Measurements from ENCODE around the gene S100A11.

Gene S100A11

GRCh38 chr1:152018537-152018936 lies 18.3 kb downstream of the S100A11 start:
- Histone ChIP-seq H3K27ac (no peak overlapping the region), H3K4me3 (ENCODE audit: low read depth, low read length) (no peak overlapping the region), H3K9me3 (ENCODE audit: severe bottlenecking) (no peaks in the 10 kb centered on the region), H3K36me3 (no peaks in the 10 kb centered on the region), H3K27me3 (ENCODE audit: insufficient read depth, low read depth, severe bottlenecking) (peaks cover 95% of the 10 kb centered on the region)
- peak; percentile 56 for TF ChIP-seq CTCF (IDR thresholded peaks at IDR 0.05; ENCODE audit: low read depth, low read length)
- DNase-seq, result peak; percentile 57

- no peak for DNase-seq
- no peak for TF ChIP-seq CTCF (IDR thresholded peaks at IDR 0.05; ENCODE audit: low read depth, low read length)
- H3K4me3 ChIP-seq (ENCODE audit: low read depth, low read length), result no peak overlapping the region
- H3K9me3 ChIP-seq (ENCODE audit: severe bottlenecking), result no peaks in the 10 kb centered on the region
- peaks cover 95% of the 10 kb centered on the region for H3K27me3 ChIP-seq (ENCODE audit: insufficient read depth, low read depth, severe bottlenecking)
- H3K36me3 ChIP-seq, result no peaks in the 10 kb centered on the region
- no peak overlapping the region for H3K27ac ChIP-seq
These were observed 21.0 kb downstream of the S100A11 start for GRCh38 chr1:152015766-152016165.

- no peak for TF ChIP-seq CTCF (IDR thresholded peaks at IDR 0.05; ENCODE audit: low read depth, low read length)
- no peak for DNase-seq
- Histone ChIP-seq H3K9me3 (ENCODE audit: severe bottlenecking) (no peaks in the 10 kb centered on the region), H3K27ac (no peak overlapping the region), H3K27me3 (ENCODE audit: insufficient read depth, low read depth, severe bottlenecking) (peaks cover 97% of the 10 kb centered on the region), H3K36me3 (no peaks in the 10 kb centered on the region), H3K4me3 (ENCODE audit: low read depth, low read length) (no peak overlapping the region)
These were observed 21.9 kb downstream of the S100A11 start for GRCh38 chr1:152014943-152015342.

- Histone ChIP-seq H3K27ac (no peak overlapping the region), H3K4me3 (ENCODE audit: low read depth, low read length) (no peak overlapping the region), H3K9me3 (ENCODE audit: severe bottlenecking) (peaks cover 3% of the 10 kb centered on the region), H3K36me3 (no peaks in the 10 kb centered on the region), H3K27me3 (ENCODE audit: insufficient read depth, low read depth, severe bottlenecking) (peaks cover 97% of the 10 kb centered on the region)
- peak; percentile 75 for DNase-seq
- TF ChIP-seq CTCF (IDR thresholded peaks at IDR 0.05; ENCODE audit: low read depth, low read length), result peak; percentile 99
These were observed 23.1 kb downstream of the S100A11 start for GRCh38 chr1:152013664-152014237.

- no peak for TF ChIP-seq CTCF (IDR thresholded peaks at IDR 0.05; ENCODE audit: low read depth, low read length)
- Histone ChIP-seq H3K4me3 (ENCODE audit: low read depth, low read length) (no peak overlapping the region), H3K9me3 (ENCODE audit: severe bottlenecking) (peaks cover 3% of the 10 kb centered on the region), H3K36me3 (no peaks in the 10 kb centered on the region), H3K27ac (no peak overlapping the region), H3K27me3 (ENCODE audit: insufficient read depth, low read depth, severe bottlenecking) (peaks cover 100% of the 10 kb centered on the region)
- no peak for DNase-seq
These were observed 27.1 kb downstream of the S100A11 start for GRCh38 chr1:152009691-152010090.

GRCh38 chr1:152007047-152007446 lies 29.8 kb downstream of the S100A11 start:
- H3K4me3 ChIP-seq (ENCODE audit: low read depth, low read length), result no peak overlapping the region
- peaks cover 99% of the 10 kb centered on the region for H3K27me3 ChIP-seq (ENCODE audit: insufficient read depth, low read depth, severe bottlenecking)
- H3K9me3 ChIP-seq (ENCODE audit: severe bottlenecking), result peaks cover 3% of the 10 kb centered on the region
- DNase-seq, result no peak
- H3K27ac ChIP-seq, result no peak overlapping the region
- no peak for TF ChIP-seq CTCF (IDR thresholded peaks at IDR 0.05; ENCODE audit: low read depth, low read length)
- no peaks in the 10 kb centered on the region for H3K36me3 ChIP-seq
